SK-N-SH (cell line): Measurements from ENCODE around the gene CCL21. TPM values are rescaled to one million over a fixed set of nuclear protein-coding genes. Genes with fewer than 3 reads are reported as not detected.

Experiments
- polyA plus RNA-seq, 3 experiments: library from polyadenylated mRNA; depleted of rRNA; stranded (reverse); fragments of >200 nt; gene quantifications; 2 replicates each; pipeline ENCODE4 v1.2.3, GENCODE V29; 2012
- small RNA-seq, 7 experiments: library from RNA; depleted of rRNA; stranded (forward); fragments of <200 nt; gene quantifications; one replicate each; pipeline ENCODE3, GENCODE V24; 2012

Gene CCL21
- polyA plus RNA-seq, 1 of the 3 experiments (the other 2 are of a cell fraction): not detected

Small RNAs within 50 kb of the gene (small RNA-seq; reads per million reads assigned to genes)
- 0 reads per million in 7 experiments for gene CCL27

Other genes with a start within 250 kb of the CCL21 start
- 1.2 and 1.5 TPM in 2 replicates for gene ENHO, start 187.1 kb downstream of the CCL21 start, polyA plus RNA-seq (2012; rRNA removed)
- 1.8 and 3.7 TPM in 2 replicates for gene CNTFR, start 120.4 kb downstream of the CCL21 start, polyA plus RNA-seq (2012; rRNA removed)
- 46.3 and 47.6 TPM in 2 replicates for gene RPP25L, start 98.0 kb downstream of the CCL21 start, polyA plus RNA-seq (2012; rRNA removed)
- 210 and 300 TPM in 2 replicates for gene DCTN3, start 89.6 kb downstream of the CCL21 start, polyA plus RNA-seq (2012; rRNA removed)
- gene ARID3C, start 81.1 kb downstream of the CCL21 start, polyA plus RNA-seq (2012; rRNA removed): 0.08 and 0.11 TPM in 2 replicates
- 73.7 and 79.0 TPM in 2 replicates for gene SIGMAR1, start 72.3 kb downstream of the CCL21 start, polyA plus RNA-seq (2012; rRNA removed)
- 45.9 and 49.1 TPM in 2 replicates for gene GALT, start 63.5 kb downstream of the CCL21 start, polyA plus RNA-seq (2012; rRNA removed)
- 16.5 and 20.8 TPM in 2 replicates for gene IL11RA, start 58.0 kb downstream of the CCL21 start, polyA plus RNA-seq (2012; rRNA removed)
- gene CCL27, start 47.5 kb downstream of the CCL21 start, polyA plus RNA-seq (2012; rRNA removed): 0.10 TPM in 1 of 2 replicates, not detected in the other
- gene CCL19, start 18.9 kb downstream of the CCL21 start, polyA plus RNA-seq (2012; rRNA removed): not detected in 2 replicates
- gene PHF24, start 248.1 kb upstream of the CCL21 start, polyA plus RNA-seq (2012; rRNA removed): not detected in 2 replicates